Erythroblast (primary cell): ENCODE data around the gene SCRN2.

ENCODE experiments used
- GATA1 ChIP-seq: IDR thresholded peaks from 2 replicates; pipeline ENCODE4 v1.6.1; 2011; ENCODE audit warnings: low read depth, mild to moderate bottlenecking, control low read depth, low read length, moderate library complexity
- POLR2A ChIP-seq: IDR thresholded peaks from 2 replicates; pipeline ENCODE4 v1.6.1; 2011; ENCODE audit warnings: mild to moderate bottlenecking, low read length

DNA sequence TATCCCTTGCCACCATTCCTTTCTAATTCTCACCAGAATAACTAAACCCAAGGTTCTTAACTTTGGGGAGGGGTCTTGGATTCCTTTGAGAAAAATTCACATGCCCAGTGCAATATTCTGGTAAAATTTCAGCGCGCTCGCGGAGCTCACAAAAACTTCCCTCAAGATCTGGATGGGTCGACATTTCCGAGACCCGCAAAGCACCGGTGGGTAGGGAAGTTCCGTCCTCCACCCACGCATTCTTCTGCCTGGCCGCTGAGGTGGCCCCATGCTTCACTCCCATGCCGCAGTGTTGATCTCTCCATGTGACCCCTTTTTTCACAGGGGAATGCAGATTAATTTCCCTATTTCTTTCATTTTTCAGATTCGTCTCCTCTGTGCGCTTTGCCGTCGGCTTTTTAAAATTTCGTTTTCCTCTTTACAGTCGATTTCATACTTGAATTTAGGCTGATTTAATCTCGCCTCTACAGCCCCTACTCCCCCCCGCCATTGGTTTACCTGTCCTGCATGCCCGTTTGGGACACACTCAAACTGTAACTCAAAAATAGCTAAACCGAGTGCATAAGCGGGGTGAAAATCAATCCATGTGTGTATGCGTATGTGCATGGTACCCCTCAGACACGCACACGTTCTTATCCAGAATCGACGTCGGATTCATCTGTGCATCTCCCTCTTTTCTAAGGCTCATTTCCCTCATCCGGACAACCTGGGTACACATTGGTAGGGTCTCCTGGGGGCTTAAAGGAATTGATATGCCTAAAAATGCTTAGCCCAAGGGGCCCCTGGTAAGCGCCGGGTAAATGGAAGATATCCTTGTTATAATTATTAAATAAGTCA is 11.3 kb upstream of the SCRN2 start:
- TF ChIP-seq POLR2A (no peak), GATA1 (no peak)
